AG09309 (cell line): ENCODE results near the gene LRRC36.
A peak's percentile ranks its signal among the peaks of the same experiment; 100 is the strongest.

ENCODE experiments used
- DNase-seq: peaks from one replicate; pipeline ENCODE4 v3.0.0-alpha.2; 2010; ENCODE audit warnings: low read depth
- H3K4me3 ChIP-seq: 2 replicates; pipeline ENCODE4 v1.5.1; 2011; ENCODE audit warnings: mild to moderate bottlenecking, low read depth, low read length, moderate library complexity; ENCODE audit not compliant: control insufficient read depth
- TF ChIP-seq, protein P1 (sequence below): IDR thresholded peaks from 2 replicates; pipeline ENCODE4 v1.5.1; 2011; ENCODE audit warnings: mild to moderate bottlenecking, low read depth, low read length, inconsistent platforms; ENCODE audit not compliant: insufficient read depth, control insufficient read depth; ENCODE audit errors: missing control alignments

LRRC36 gene

DNA sequence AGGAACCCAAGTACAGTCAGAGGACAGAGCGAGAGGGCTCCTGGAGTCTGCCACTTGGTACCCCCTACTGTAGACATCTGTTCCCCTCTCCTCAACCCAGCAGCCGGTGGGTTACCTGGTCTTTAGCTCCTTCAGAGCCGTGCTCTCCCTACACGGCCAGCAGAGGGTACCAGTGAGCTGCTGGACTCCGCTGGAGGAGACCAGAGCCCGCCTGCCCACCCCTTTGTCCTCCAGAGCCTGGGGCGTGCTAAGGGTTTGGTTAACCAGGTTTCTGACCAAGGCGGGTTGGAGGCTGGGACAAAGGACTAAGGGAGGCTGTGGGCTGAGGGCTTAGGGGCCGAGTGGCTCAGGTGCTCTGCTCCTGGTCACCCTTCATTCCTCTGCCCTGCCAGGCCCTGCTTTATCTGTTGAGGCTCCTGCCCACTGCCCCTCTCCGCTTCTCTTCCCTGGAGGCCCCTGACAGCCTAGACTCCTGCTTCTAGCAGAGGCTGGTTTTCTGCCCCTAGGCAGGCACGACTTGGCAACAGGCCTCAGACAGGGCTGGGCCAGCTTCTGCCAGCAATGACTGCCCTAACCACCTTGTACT lies 101.6 kb downstream of the LRRC36 start:
- no peak for DNase-seq
- H3K4me3 ChIP-seq = no peak overlapping the region
- TF ChIP-seq, protein P1, sequence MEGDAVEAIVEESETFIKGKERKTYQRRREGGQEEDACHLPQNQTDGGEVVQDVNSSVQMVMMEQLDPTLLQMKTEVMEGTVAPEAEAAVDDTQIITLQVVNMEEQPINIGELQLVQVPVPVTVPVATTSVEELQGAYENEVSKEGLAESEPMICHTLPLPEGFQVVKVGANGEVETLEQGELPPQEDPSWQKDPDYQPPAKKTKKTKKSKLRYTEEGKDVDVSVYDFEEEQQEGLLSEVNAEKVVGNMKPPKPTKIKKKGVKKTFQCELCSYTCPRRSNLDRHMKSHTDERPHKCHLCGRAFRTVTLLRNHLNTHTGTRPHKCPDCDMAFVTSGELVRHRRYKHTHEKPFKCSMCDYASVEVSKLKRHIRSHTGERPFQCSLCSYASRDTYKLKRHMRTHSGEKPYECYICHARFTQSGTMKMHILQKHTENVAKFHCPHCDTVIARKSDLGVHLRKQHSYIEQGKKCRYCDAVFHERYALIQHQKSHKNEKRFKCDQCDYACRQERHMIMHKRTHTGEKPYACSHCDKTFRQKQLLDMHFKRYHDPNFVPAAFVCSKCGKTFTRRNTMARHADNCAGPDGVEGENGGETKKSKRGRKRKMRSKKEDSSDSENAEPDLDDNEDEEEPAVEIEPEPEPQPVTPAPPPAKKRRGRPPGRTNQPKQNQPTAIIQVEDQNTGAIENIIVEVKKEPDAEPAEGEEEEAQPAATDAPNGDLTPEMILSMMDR = peak; percentile 88

DNA sequence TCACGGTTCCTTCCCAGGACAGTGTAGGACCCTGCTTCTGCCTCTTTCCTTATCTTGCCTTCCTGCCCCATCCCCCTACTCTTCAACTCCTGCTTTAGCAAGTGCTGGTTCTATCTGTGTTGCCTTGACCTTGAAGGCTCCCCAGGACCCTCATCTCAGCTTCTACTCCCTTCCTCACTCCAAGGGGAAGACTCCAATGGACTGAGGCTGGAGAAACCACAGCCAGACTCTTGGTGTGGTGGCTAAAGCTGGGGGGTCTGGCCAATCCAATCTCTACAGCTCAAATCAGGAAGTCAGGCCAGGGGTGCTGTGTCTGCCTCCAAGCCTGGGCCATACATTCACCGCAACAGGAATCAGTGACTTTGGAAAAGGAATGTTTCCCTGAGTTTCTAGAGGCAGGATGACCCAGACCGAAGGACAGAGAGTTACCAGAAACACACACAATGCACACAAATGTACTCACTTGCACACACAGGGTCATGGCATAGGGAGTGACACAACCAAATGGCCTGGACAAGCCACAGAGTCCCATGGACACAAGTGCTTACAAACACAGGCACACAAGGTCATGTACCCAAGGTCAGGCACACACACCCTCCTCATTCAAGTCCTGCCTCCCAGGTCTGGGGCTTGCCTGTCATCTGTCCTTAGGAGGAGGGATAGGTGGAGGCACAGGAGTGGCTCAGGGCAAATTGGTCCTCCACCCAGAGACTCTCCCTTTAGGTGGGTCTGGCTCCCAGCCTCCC lies 102.6 kb downstream of the LRRC36 start:
- TF ChIP-seq, protein P1 = no peak
- H3K4me3 ChIP-seq = no peak overlapping the region
- no peak for DNase-seq

DNA sequence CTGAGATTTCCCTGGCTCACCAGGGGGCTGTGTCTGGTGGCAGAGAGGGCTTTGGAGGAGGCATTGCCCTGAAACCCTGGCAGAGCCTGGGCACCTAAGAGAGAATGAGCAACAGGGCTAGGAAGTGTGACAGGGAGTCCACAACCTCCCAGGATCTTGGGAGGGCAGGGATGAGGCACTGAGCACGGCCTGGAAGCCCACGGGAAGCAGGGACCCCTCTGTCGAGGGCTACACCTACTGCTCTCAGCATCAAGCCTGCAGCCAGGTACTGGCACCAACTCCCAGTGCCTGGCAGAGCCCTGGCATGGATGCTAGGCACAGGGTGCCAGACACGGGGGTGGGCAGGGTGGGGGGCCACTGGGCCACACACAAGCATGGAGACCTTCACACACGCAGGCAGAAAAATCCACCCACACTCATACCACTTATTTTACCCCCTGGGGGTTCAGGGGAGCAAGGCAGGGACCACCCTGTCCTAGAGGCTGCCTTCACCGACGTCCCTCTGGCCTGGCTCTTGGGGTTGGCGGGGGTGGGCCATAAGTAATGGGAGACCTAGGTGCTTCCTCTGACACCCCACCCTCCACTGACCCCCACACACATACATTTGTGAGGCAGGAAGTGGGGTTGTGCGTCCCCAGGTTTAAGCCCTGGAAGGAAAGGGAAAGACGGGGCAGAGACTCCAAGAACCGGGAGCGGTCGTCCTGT lies 103.3 kb downstream of the LRRC36 start:
- TF ChIP-seq, protein P1 = no peak
- no peak for DNase-seq
- no peak overlapping the region for H3K4me3 ChIP-seq

DNA sequence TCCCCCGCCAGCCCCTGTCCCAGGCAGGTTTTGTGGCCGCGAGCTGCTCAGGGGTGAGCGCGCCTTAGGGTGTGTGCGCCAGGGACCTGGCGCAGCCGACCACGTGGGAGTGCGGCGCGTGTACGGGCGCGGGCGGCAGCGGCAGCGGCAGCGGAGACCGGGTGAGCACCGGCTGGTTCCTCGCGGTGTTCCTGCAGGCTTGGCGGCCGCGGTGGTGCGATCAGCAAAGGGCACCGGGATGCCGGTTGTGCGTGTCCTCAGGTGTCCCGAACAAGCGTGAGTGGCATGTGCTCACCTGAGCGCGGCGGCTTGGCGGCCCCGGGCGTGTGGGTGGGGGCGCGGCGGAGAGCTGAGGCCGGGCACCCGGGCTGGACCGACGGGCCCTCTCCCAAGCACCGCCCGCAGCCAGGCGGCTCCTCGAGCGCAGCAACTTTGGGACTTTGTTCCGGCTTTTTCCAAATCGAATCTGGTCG lies 103.9 kb downstream of the LRRC36 start:
- H3K4me3 ChIP-seq = peak overlapping the region; percentile 17; the same call in 1 of the 2 replicates

DNA sequence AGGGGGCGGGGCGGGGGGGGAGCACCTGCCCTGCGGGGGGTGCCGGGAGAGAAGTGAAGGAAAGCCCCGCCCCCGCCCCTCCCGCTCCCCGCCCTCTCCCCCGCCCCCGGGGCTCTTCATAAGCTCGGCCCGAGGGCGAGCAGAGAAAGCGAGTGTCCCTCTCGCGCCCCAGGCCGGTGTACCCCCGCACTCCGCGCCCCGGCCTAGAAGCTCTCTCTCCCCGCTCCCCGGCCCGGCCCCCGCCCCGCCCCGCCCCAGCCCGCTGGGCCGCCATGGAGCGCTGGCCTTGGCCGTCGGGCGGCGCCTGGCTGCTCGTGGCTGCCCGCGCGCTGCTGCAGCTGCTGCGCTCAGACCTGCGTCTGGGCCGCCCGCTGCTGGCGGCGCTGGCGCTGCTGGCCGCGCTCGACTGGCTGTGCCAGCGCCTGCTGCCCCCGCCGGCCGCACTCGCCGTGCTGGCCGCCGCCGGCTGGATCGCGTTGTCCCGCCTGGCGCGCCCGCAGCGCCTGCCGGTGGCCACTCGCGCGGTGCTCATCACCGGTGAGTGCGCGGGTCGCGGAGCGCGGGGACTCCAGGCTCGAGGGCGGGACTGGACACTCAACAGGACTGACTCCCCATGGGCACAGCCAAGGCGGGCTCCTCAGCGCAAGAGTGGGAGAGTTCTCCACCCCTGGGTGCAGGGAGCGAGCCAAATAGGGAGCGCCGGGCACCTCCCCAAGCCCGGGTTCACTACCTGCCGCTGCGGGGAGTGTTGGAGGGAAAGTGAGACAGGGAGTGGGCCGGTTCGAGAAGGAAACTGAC lies 104.6 kb downstream of the LRRC36 start, which contains the start of gene HSD11B2:
TSS of gene HSD11B2 (plus strand) at position 145 of the 798 bp plus-strand sequence. CDS start at position 273, 128 bp downstream.
- TF ChIP-seq, protein P1 = no peak
- peak within 1 kb of the TSS; percentile 35 for H3K4me3 ChIP-seq
- DNase-seq = no peak

More for the DNA sequence above, 103.9 kb downstream of the LRRC36 start:
- TF ChIP-seq, protein P1 = no peak
- DNase-seq = no peak
